ENCODE measurements around the gene POLDIP2. TPM values are rescaled to one million over a fixed set of nuclear protein-coding genes. Genes with fewer than 3 reads are reported as not detected.

Gene POLDIP2
- total RNA-seq, 1 donor from 2014 or later: 103 TPM

DNA sequence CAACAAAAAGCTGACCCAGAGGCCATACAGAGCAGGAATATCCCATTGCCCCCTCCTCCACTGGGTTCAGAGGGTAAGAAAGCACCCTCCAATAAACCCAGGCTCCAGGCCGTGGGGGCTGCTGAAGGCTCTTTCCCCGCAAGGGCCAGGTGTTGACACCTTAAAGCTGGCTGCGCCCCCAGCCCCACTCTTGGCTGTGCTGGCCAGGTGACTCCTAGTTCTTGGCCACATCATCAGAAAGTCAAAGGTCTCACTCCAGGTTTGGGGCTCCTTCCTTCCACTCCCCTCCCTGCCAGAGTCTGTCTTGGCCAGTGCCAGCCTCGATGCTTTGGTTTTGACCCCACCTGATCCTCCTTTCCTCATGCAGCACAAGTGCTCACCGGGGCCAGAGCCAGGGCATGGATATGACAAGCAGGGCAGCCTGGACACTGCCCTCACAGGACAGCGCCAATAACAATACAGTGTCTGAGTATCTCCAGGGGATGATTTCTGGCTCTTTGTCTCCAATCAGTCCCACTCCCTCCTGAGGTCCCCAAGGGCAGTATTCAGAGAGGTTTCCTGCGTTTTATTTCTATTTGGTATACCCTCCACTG lies 40.5 kb upstream of the POLDIP2 start:
- TF ChIP-seq, protein P1, sequence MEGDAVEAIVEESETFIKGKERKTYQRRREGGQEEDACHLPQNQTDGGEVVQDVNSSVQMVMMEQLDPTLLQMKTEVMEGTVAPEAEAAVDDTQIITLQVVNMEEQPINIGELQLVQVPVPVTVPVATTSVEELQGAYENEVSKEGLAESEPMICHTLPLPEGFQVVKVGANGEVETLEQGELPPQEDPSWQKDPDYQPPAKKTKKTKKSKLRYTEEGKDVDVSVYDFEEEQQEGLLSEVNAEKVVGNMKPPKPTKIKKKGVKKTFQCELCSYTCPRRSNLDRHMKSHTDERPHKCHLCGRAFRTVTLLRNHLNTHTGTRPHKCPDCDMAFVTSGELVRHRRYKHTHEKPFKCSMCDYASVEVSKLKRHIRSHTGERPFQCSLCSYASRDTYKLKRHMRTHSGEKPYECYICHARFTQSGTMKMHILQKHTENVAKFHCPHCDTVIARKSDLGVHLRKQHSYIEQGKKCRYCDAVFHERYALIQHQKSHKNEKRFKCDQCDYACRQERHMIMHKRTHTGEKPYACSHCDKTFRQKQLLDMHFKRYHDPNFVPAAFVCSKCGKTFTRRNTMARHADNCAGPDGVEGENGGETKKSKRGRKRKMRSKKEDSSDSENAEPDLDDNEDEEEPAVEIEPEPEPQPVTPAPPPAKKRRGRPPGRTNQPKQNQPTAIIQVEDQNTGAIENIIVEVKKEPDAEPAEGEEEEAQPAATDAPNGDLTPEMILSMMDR (IDR thresholded peaks at IDR 0.05; ENCODE audit: insufficient read depth, low read length, poor library complexity, severe bottlenecking): no peak
- Histone ChIP-seq H3K36me3 (ENCODE audit: control insufficient read depth, insufficient read depth, low read length) (no peaks in the 10 kb centered on the region), H3K4me3 (ENCODE audit: low read depth, low read length) (no peak overlapping the region), H3K27me3 (ENCODE audit: control insufficient read depth, insufficient read depth, low read length) (no peaks in the 10 kb centered on the region)
- DNase-seq (ENCODE audit: low read depth): no peak

DNA sequence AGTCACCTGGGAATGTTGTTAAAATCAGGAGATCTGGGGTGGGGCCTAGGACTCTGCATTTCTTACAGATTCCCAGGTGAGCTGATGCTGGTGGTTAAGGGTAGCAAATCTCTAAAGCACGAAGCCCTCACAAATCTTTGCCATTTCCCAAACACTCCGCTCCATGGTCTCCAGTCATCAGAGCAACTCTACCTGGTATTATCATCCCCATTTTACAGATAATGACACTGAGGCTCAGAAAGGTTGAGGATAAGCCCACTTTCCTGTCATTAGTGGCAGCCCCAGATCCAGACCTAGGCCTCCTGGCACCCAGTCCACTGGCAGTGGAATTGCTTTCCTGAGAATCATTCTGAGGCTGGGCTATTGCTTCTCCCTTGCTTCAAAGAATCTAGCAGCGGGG lies 39.9 kb upstream of the POLDIP2 start:
- no peak overlapping the region for H3K4me3 ChIP-seq (ENCODE audit: low read depth, low read length)
- no peaks in the 10 kb centered on the region for H3K27me3 ChIP-seq (ENCODE audit: control insufficient read depth, insufficient read depth, low read length)
- H3K36me3 ChIP-seq (ENCODE audit: control insufficient read depth, insufficient read depth, low read length): no peaks in the 10 kb centered on the region
- TF ChIP-seq, protein P1 (IDR thresholded peaks at IDR 0.05; ENCODE audit: insufficient read depth, low read length, poor library complexity, severe bottlenecking): no peak
- DNase-seq (ENCODE audit: low read depth): no peak

DNA sequence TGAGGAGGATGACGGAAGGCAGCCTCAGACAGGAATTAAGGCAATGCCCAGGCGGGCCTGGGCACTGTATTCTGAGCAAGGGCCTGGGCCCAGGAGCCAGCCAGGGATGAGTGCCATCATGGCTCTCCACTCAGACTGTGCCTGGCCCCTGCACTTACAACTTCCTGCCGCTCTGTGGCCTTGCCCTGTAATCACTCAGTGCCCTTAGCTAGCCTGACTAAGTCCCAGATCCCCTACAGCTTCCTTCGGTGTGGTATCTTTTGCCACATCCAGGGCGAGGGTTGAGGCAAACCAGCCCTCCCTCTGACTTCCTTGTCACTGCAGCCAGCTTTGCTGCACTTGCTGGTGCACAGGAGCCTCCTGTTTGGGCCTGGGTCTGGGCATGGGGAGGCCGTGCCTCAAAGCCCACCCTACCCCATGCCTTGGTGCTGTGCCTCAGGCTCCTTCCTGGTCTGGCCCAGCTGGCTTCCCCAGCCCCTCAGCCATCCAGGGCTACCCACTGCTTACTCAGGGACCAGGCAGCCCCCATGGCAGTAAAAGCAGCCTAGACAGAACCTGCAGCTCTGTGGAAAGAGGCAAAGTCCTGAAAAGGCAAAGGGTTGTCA lies 39.4 kb upstream of the POLDIP2 start:
- TF ChIP-seq, protein P1 (IDR thresholded peaks at IDR 0.05; ENCODE audit: insufficient read depth, low read length, poor library complexity, severe bottlenecking): no peak
- H3K4me3 ChIP-seq (ENCODE audit: low read depth, low read length): no peak overlapping the region
- no peaks in the 10 kb centered on the region for H3K36me3 ChIP-seq (ENCODE audit: control insufficient read depth, insufficient read depth, low read length)
- no peak for DNase-seq (ENCODE audit: low read depth)
- no peaks in the 10 kb centered on the region for H3K27me3 ChIP-seq (ENCODE audit: control insufficient read depth, insufficient read depth, low read length)

DNA sequence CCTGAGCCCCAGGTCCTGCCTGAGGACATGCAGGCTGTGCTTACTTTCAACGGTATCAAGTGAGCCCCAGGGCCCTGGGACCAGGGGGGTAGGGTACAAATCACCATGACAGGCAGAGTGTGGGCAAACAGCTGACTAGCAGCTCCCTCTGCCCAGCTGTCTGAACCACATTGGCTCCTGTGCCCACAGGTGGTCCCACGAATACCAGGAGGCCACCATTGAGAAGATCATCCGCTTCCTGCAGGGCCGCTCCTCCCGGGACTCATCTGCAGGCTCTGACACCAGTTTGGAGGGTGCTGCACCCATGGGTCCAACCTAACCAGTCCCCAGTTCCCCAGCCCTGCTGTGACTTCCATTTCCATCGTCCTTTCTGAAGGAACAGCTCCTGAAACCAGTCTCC lies 38.6 kb upstream of the POLDIP2 start:
- Histone ChIP-seq H3K27me3 (ENCODE audit: control insufficient read depth, insufficient read depth, low read length) (no peaks in the 10 kb centered on the region), H3K36me3 (ENCODE audit: control insufficient read depth, insufficient read depth, low read length) (no peaks in the 10 kb centered on the region), H3K4me3 (ENCODE audit: low read depth, low read length) (no peak overlapping the region)
- no peak for DNase-seq (ENCODE audit: low read depth)
- TF ChIP-seq, protein P1 (IDR thresholded peaks at IDR 0.05; ENCODE audit: insufficient read depth, low read length, poor library complexity, severe bottlenecking): no peak

DNA sequence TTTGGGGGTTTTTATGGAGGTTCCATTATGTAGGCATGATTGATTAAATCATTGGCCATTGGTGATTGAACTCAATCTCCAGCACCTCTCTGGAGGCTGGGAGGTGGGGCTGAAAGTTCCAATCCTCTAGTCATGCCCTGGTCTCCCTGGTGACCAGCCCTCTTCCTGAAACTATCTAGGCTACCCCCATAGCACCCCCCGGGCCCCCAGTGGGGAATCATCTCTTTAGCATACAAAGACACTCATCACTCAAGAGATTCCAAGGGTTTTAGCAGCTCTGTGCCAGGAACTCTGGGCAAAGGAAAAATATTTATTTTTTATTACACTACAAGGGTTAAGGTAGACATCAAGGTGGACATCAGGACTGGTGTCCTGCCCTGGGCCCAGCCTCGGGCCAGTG lies 38.1 kb upstream of the POLDIP2 start:
- no peaks in the 10 kb centered on the region for H3K27me3 ChIP-seq (ENCODE audit: control insufficient read depth, insufficient read depth, low read length)
- H3K4me3 ChIP-seq (ENCODE audit: low read depth, low read length): no peak overlapping the region
- DNase-seq (ENCODE audit: low read depth): no peak
- TF ChIP-seq, protein P1 (IDR thresholded peaks at IDR 0.05; ENCODE audit: insufficient read depth, low read length, poor library complexity, severe bottlenecking): no peak
- no peaks in the 10 kb centered on the region for H3K36me3 ChIP-seq (ENCODE audit: control insufficient read depth, insufficient read depth, low read length)

Measured in kidney epithelial cell (primary cell).